DOHH2 (cell line): ENCODE results near the gene SYTL5.

Source experiments
- EZH2phosphoT487 ChIP-seq: fragments of 200-600 bp; sonication (generic); IDR thresholded peaks from 2 replicates; pipeline ENCODE4 v1.6.1; 2017; ENCODE audit warnings: borderline replicate concordance, mild to moderate bottlenecking, antibody characterized with exemption, low read length, moderate library complexity, mixed read lengths
- TF ChIP-seq, protein P1 (sequence below): fragments of 200-600 bp; sonication (generic); IDR thresholded peaks from one replicate; pipeline ENCODE4 v1.5.1; 2014; ENCODE audit warnings: antibody characterized with exemption, mild to moderate bottlenecking, low read depth, low read length; ENCODE audit not compliant: poor library complexity, severe bottlenecking

DNA sequence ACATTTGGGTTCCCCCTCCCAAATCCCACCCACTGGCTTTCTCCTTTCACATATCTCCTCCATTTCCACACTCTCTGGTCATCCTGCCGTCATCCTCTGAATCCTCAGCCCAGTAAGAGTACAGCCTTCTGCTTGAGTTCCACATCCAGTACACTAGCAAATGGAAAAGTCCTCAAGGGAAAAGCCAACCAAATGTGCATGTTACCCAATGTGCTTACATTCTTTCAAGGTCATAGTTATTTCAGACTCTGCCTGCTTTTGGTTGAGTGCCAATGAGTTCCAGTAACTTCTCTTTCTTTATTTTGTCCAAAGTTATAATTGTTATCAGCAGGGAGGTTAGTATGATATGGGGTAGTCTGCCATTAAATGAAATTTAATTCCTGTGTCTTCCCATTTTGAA is 136.3 kb downstream of the SYTL5 start:
- TF ChIP-seq, protein P1, sequence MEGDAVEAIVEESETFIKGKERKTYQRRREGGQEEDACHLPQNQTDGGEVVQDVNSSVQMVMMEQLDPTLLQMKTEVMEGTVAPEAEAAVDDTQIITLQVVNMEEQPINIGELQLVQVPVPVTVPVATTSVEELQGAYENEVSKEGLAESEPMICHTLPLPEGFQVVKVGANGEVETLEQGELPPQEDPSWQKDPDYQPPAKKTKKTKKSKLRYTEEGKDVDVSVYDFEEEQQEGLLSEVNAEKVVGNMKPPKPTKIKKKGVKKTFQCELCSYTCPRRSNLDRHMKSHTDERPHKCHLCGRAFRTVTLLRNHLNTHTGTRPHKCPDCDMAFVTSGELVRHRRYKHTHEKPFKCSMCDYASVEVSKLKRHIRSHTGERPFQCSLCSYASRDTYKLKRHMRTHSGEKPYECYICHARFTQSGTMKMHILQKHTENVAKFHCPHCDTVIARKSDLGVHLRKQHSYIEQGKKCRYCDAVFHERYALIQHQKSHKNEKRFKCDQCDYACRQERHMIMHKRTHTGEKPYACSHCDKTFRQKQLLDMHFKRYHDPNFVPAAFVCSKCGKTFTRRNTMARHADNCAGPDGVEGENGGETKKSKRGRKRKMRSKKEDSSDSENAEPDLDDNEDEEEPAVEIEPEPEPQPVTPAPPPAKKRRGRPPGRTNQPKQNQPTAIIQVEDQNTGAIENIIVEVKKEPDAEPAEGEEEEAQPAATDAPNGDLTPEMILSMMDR, result no peak
- TF ChIP-seq EZH2phosphoT487, result no peak
